ENCODE measurements around the gene ZNF512B.
"Not testable (repeated sequence)": the region's sequence is repeated elsewhere in the genome, so short reads cannot be mapped to it uniquely, and the experiment has no call there.

The ZNF512B gene, protein sequence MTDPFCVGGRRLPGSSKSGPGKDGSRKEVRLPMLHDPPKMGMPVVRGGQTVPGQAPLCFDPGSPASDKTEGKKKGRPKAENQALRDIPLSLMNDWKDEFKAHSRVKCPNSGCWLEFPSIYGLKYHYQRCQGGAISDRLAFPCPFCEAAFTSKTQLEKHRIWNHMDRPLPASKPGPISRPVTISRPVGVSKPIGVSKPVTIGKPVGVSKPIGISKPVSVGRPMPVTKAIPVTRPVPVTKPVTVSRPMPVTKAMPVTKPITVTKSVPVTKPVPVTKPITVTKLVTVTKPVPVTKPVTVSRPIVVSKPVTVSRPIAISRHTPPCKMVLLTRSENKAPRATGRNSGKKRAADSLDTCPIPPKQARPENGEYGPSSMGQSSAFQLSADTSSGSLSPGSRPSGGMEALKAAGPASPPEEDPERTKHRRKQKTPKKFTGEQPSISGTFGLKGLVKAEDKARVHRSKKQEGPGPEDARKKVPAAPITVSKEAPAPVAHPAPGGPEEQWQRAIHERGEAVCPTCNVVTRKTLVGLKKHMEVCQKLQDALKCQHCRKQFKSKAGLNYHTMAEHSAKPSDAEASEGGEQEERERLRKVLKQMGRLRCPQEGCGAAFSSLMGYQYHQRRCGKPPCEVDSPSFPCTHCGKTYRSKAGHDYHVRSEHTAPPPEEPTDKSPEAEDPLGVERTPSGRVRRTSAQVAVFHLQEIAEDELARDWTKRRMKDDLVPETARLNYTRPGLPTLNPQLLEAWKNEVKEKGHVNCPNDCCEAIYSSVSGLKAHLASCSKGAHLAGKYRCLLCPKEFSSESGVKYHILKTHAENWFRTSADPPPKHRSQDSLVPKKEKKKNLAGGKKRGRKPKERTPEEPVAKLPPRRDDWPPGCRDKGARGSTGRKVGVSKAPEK

DNA sequence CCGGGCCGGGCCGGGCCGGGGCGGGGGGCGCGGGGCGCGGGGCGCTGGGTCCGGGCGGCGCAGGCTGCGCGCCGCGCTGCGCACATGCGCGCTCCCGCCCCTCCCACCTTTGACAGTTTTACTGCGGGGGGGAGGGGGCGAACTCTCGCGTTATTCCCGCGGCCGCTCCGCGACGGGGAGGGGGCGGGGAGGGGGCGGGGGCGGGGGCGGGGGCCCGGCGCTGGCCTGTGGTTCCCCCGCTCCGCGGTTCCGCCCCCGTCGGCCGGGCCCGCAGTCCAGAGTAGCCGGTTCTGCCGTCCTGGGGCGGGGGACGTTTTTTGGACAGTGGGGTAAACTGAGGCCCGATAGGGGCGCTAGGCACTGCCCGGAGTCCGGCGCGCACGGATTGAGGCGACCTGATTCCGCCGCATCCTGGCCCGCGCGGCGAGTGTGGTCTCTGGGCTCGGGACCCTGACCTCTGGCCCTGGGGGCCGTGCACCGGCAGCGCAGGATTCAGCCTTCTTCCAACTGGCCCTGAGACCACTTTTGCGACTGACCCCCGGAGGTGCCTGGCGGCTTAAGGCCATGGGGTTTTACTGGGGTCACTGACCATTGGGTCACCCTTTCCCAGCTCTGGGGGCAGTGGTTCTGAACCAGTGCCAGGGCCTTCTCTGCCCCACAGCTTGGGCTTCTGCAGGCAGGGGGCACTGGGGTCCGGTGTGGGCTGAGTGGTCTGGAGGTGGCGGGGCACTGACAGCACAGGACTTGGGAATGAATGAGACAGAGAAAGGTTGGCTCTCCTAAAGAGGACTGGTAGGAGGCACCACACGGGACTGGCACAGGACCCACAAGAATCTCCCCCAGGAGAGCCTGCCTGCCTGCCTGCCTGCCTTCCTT, at the start of gene ZNF512B:
Gene ZNF512B, minus strand, starts transcription at position 93 of the 876 bp plus-strand sequence. CDS start 1,980 bp downstream, outside the sequence.
- peak; percentile 44 for DNase-seq (ENCODE audit: low spot score)

DNA sequence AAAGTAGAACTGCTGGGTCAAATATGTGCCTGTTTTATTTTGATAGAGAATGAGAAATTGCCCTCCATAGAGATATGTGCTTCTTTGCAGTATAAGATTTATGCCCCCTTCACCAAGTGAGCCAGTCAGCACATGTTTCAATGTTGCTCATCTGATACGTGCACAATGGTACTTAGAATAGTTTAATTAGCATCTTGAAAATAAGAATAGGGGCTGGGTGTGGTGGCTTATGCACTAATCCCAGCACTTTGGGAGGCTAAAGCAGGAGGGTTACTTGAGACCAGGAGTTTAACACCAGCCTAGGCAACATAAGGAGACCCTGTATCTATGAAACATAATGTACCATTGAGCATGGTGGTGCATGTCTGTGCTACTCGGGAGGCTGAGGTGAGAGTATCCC, 45.9 kb upstream of the ZNF512B start:
- DNase-seq (ENCODE audit: low spot score), result no peak

DNA sequence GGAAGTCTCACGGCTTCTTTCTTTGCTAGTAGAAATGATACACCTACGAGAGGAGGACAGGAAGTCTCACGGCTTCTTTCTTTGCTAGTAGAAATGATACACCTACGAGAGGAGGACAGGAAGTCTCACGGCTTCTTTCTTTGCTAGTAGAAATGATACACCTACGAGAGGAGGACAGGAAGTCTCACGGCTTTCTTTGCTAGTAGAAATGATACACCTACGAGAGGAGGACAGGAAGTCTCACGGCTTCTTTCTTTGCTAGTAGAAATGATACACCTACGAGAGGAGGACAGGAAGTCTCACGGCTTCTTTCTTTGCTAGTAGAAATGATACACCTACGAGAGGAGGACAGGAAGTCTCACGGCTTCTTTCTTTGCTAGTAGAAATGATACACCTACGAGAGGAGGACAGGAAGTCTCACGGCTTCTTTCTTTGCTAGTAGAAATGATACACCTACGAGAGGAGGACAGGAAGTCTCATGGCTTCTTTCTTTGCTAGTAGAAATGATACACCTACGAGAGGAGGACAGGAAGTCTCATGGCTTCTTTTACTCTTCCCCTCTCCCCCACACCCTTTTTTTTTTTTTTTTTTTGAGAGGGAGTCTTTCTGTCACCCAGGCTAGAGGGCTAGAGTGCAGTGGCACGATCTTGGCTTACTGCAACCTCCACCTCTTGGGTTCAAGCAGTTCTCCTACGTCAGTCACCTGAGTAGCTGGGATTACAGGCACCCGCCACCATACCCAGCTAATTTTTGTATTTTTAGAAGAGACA, 42.8 kb upstream of the ZNF512B start:
- not testable (repeated sequence) for DNase-seq (ENCODE audit: low spot score)

DNA sequence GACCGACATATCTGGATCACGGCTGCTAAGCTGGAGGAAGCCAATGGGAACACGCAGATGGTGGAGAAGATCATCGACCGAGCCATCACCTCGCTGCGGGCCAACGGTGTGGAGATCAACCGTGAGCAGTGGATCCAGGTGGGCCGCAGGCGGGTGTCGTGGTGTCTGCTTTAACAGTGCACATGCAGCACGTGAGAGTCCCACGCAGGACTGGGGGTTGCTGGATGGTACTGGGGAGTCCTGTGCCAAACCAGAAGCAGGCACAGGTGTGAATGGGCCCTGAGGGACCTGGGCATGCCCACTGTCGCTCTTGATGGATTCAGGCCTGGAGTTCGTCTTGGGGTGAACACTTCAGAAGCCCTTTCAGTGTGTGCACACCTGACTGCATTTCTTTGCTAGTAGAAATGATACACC, 41.6 kb upstream of the ZNF512B start:
- no peak for DNase-seq (ENCODE audit: low spot score)

DNA sequence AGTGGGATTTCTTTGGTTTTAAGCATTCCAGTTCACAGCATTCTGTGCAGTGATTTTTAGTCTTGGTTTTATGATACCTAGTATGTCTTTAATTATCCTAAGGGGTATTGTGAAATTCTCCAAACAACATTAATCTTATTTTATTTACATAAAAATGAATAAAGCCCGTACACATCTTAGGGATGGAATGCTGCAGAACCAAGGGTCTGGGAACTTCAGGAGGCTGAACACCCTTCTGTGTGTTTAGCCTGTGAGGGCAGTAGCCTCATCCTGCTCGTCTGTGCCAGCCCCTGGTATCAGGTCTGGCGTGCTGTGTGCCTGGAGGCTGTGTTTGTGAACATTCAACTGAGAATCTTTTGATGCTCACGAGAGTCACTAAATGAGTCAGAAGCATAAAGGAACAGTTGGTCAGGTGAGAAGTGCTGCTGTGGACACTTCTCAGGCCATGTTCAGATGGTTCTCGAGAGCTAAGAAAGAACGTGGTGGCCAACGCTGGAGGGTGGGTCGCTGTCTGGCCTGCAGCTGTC, 41.0 kb upstream of the ZNF512B start:
- DNase-seq (ENCODE audit: low spot score), result no peak

DNA sequence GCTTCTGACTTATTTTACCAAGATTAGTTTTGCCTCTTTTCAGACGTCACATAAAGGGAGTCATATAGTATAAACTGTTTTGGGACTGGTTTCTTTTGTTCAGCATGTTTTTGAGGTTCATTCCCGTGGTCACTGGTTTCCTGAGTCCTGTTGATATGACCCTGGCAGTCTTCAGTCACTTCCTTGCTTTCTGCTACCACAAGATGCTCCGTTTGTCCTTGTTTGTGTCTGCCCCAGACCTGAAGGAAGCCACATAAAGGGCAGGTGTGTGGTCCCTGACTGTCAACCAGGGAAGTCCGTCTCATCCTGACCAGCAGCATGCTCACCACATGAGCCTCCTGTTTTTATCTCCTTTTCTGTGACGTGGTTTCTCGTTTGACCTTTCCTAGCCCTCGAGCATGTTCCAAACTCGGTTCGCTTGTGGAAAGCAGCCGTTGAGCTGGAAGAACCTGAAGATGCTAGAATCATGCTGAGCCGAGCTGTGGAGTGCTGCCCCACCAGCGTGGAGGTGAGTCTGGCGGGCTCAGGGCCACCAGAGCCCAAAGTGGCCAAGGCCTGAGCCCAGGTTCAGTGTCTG, 40.2 kb upstream of the ZNF512B start:
- no peak for DNase-seq (ENCODE audit: low spot score)

DNA sequence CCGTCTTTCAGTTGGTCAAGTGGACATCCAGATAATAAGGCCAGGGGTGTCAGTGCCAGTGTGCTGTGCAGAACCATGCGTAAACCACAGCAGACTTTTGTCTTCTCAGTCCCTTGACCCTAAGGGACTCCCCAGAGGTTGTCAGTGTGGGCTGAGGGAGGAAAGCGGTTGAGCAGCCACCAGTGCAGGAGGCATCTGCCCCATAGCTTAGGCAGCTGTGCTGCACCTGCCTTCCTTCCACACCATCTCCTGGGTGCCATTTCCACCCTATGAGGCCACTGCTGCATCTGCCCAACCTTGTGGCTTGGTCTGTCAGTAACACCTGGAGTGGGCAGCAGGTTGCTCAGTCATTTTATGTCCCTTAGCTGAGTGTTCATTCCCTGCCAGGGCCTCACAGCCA, 37.2 kb upstream of the ZNF512B start:
- DNase-seq (ENCODE audit: low spot score), result no peak

DNA sequence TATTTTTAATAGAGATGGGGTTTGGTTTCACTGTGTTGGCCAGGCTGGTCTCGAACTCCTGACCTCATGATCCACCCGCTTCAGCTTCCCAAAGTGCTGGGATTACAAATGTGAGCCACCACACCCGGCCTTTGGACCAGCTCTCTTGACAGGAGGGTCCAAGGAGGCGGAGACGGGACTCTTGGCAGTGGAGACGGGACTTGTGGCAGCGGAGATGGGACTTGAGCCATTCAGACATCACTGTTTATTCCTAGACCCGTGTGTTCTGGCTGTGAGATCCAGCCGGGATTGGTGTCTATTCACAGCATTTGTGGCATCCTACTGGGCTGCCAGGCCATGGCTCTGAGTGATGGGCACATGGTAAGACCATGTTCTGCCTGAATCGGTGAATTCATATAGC, 36.8 kb upstream of the ZNF512B start:
- DNase-seq (ENCODE audit: low spot score), result peak; percentile 3

DNA sequence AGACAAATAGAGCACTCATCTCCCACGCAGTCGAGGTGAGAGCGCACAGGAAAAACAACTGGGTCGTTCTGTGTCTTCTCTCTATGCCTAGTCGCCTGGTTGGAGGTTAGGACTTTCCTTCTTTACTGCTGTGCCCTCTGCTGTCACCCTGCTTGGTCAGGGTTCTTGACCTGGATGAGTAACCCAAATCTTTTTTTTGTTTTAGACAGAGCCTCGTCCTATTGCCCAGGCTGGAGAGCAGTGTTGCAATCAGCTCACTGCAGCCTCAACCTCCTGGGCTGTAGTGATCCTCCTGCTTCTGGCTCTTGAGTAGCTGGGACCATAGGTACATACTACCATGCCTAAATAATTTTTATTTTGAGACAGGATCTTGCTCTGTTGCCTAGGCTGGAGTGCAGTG, 35.7 kb upstream of the ZNF512B start:
- DNase-seq (ENCODE audit: low spot score), result no peak

DNA sequence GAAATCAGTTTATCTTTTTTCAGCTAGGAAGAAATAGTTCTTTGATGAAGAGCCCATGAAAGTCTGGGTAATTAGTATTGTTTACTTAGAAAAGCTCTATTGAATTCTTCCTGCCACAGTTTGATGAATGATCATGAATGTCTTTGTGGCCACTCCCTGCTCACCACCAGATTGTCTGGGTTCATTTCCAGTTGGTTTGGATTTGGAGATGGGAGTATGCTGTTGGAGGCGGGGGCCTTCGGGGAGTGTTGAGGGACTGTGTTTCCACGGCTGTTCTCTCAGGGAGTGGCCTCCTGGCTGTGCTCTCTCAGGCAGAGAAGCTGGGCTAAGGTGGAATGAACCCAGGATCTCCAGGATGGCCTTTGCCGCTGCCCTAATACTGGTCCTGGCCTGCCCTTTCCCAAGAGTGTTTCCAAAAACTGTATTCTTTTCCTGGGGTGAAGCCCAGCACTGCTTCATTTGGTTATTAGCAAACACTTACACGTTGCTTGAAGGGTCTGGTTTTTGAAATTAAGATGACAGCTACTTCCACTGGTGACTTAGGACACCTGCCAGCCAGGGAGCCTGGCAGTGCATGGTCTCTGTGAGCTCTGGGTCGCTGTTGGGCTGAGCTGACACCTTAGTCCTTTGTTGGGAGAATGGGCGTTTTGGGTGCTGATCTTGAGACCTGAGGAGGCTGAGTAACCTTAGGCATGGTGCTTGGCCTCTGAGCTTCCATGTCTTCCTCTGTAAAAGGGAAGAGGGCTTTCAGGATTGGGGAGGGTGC, 34.4 kb upstream of the ZNF512B start:
- DNase-seq (ENCODE audit: low spot score), result no peak

DNA sequence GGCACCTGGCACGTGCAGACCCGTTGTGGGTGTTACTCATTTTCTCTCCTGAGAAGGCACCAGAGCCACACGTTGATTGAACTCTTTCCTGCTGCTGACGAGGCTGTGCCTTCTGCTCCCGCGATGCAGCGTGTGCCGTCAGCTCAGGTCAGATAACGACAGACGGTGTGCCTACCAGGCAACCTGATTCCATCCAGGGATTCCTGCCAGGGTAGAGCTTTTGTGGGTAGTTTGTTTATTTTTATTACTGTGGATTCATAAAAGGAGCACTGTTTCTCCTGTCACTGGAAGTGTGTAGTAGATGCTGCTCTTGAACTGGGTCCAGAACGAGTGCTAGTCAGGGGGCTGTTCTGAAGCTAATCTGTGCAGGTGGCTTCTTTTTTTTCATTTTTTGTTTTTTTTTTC, 31.9 kb upstream of the ZNF512B start:
- no peak for DNase-seq (ENCODE audit: low spot score)

DNA sequence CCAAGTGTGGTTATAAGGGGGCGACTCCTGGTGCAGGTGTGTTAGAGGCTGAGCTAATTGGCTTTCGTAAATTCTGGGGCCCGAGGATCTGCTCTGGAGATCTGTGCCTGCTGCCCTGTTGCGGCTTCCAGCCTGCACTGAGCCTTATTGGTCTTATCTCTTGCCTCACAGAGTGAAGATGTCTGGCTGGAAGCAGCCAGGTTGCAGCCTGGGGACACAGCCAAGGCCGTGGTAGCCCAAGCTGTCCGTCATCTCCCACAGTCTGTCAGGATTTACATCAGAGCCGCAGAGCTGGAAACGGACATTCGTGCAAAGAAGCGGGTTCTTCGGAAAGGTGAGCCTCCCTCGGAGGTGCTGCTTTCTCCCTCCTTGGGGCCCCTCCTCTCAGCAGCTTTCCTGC, 31.2 kb upstream of the ZNF512B start:
- no peak for DNase-seq (ENCODE audit: low spot score)

DNA sequence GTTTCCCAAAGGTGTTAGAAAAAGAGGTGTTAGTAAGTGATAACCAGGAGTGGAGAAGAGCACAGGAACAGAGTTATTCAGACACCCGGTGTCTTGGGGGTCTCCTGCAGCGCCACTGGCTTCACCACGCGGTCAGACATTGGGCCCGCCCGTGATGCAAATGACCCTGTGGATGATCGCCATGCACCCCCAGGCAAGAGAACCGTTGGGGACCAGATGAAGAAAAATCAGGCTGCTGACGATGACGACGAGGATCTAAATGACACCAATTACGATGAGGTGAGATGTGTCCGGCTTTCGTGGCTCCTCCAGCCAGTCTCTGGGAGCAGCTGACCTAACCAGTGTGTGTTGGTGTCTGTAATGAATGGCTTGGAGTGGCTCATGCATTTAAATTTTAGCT, 13.2 kb upstream of the ZNF512B start:
- DNase-seq (ENCODE audit: low spot score), result no peak

DNA sequence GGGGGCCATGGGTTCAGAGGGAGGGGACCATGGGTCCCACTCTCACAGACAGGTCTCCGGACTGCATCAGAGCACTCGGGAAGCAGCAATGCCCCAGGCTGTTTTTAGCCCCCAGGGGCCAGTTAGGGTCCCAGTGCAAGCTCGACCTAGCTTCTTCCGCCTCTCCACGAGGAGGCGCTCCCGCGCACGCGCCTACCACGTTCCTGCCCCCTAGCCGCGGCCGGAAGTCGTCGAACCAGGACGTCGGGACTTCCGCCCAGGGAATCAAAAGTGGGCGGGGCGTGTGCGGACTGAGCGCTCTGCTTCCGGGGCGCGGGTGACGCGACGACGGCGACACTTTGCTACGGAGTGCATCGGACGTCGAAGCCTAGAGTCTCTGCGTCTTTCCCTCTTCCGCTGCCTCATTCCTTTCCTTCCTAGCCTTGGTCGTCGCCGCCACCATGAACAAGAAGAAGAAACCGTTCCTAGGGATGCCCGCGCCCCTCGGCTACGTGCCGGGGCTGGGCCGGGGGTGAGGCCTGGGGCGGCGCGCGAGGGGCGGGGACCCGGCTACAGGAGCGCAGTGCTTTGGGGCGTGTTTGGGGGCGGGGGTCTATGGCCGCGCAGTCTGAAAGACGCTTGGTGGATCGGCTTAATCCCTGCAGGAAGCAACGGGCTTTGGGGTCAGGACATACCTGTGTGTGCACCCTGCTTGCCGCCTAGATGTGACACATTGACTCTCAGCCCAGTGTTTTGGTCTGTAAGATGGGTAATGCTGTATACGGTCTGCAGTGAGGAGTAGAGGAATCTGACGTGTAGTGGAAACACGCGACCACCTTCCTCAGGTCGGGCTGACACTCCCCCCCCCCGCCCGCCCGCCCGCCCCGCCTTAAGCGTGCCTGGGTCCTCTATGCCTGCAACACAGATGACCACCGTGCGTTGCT, 11.3 kb upstream of the ZNF512B start, which contains the start of gene PRPF6:
Gene PRPF6, plus strand, starts transcription at position 327 of the 923 bp plus-strand sequence. Its CDS starts 114 bp downstream, at position 441.
- peak; percentile 92 for DNase-seq (ENCODE audit: low spot score)

DNA sequence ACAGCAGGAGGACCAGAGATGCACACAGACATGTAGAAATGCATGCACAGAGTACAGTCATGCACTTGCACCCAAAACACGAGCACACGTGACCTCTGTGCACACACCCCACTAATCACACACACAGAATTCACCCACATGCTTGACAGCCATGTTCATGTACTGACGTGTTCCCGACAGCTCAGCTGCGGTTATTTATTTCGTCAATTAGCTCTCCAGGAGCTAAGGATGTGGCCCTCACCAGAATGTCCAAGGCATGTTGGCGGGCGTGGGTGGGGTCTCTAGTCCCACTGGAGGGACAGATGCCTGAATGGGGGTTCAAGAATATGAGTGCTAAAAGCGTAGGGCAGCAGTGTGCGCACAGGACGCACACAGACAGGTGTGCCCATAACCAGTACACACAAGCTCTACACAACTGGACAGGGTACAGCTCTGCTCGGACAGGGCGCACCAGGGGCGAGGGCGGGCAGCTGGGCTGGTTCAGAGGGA, 10.6 kb upstream of the ZNF512B start:
- no peak for DNase-seq (ENCODE audit: low spot score)

DNA sequence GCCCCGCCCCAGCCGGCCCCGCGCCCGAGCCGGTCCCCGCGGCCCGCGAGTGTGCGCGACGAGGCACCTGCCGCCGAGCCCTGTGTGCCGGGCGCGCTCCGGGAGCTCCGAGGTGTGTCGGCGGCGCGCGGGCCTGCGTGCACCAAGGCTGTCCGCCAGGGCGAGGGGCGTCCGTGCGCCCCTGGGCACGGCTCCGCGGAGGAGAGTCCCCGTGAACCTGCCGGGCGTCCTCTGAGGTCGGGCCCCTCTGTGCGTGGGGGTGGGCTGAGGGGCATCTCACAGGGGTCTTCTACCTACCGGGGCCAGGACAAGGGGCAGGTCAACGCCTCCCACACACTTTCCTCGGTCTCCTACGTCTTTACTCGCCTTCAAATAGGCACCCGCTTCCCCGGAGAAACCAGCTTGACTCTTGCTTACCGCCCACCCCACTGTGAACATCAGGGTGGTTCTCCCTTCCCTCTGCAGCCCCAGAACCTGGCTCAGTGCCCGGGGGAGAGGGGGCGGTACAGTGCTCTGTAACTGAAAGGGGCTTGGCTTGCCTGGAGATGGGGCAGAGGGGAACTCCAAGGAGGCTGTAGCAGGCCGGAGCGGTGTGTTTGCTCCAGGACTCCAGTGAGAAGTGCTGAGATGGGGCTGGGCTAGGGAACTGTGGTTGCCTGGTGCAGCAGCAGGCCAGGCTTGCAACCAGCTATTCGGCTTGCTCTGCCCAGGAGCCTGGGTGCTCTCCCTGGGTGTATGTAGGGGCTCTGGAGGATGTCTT, 10.0 kb upstream of the ZNF512B start, which contains the start of gene SAMD10:
Gene SAMD10, minus strand, starts transcription at position 86 of the 760 bp plus-strand sequence. CDS start 175 bp downstream, outside the sequence.
- DNase-seq (ENCODE audit: low spot score), result no peak

DNA sequence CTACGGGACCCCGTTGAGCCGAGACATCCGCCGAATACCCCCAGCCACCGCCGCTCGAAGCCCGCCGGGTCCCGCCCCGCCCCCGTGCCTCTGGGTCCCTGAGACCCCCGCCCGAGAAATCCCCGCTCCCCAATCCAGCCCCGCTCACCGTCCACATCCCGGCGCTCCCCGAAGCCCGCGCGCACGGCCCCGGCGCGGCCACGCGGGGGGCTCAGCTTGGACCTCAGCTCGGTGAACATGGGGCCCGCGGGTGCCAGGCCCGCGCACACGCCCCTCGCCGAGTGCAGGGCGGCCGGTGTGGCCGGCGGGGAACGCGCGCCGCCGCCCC, 9.5 kb upstream of the ZNF512B start:
- no peak for DNase-seq (ENCODE audit: low spot score)

Data from globus pallidus (tissue), 1 donor.